HFFc6 (cell line): ENCODE measurements around the gene SUPT5H. TPM values are rescaled to one million over a fixed set of nuclear protein-coding genes. Genes with fewer than 3 reads are reported as not detected.

Source experiments
- DNase-seq: peaks from one replicate; pipeline ENCODE4 v3.0.0-alpha.2; 2018
- H3K27ac Mint-ChIP-seq: 2 replicates; pipeline ENCODE4 v1.8.0; 2020; ENCODE audit warnings: mild to moderate bottlenecking, mixed read lengths
- H3K27me3 Mint-ChIP-seq: 2 replicates; pipeline ENCODE4 v1.8.0; 2021; ENCODE audit warnings: mild to moderate bottlenecking, moderate library complexity, mixed read lengths; ENCODE audit not compliant: insufficient read depth
- H3K36me3 Mint-ChIP-seq: 2 replicates; pipeline ENCODE4 v1.8.0; 2021; ENCODE audit warnings: low read depth, mixed read lengths
- H3K4me1 Mint-ChIP-seq: 2 replicates; pipeline ENCODE4 v1.8.0; 2020; ENCODE audit warnings: low read depth, mixed read lengths
- H3K4me3 Mint-ChIP-seq: 2 replicates; pipeline ENCODE4 v1.8.0; 2020; ENCODE audit warnings: mild to moderate bottlenecking, moderate library complexity, mixed read lengths
- H3K9me3 Mint-ChIP-seq: 2 replicates; pipeline ENCODE4 v1.8.0; 2020; ENCODE audit warnings: mild to moderate bottlenecking, mixed read lengths
- CTCF ChIP-seq: fragments of 200-600 bp; sonication (generic); IDR thresholded peaks from 2 replicates; pipeline ENCODE4 v1.5.0; 2021; ENCODE audit warnings: antibody characterized with exemption, mild to moderate bottlenecking
- microRNA-seq: library from miRNA; unstranded; fragments of <30 nt; microRNA quantifications from one replicate; pipeline ENCODE4, GENCODE V29; 2019
- total RNA-seq, 6 experiments: library from RNA; stranded (reverse); fragmentation: NEBNext Ultra II Directional; extraction: Animal tissue kit (Norgen Biotek cat#: 25700); gene quantifications; 2 replicates in 1 of 6; 3 replicates in 5 of 6; pipeline ENCODE4 v1.2.3, GENCODE V29; 2021

Gene SUPT5H
- total RNA-seq, 6 experiments from 2014 or later = 102 to 129 (median 107) TPM

- no peaks in the 10 kb centered on the region for H3K36me3 Mint-ChIP-seq
- no peaks in the 10 kb centered on the region; the same call in 1 of the 2 replicates for H3K27me3 Mint-ChIP-seq
- H3K9me3 Mint-ChIP-seq = no peaks in the 10 kb centered on the region
- H3K4me3 Mint-ChIP-seq = no peak overlapping the region
- no peak for DNase-seq
- no peaks in the 10 kb centered on the region for H3K4me1 Mint-ChIP-seq
- H3K27ac Mint-ChIP-seq = no peak overlapping the region
- no peak for TF ChIP-seq CTCF
Measured at GRCh38 chr19:39524495-39524894, 79.1 kb downstream of the SUPT5H start.

- DNase-seq = no peak
- Mint-ChIP-seq H3K36me3 (no peaks in the 10 kb centered on the region), H3K27me3 (no peaks in the 10 kb centered on the region; the same call in 1 of the 2 replicates), H3K4me1 (no peaks in the 10 kb centered on the region), H3K4me3 (no peak overlapping the region), H3K9me3 (no peaks in the 10 kb centered on the region), H3K27ac (no peak overlapping the region)
- TF ChIP-seq CTCF = no peak
Measured at GRCh38 chr19:39525205-39525604, 79.8 kb downstream of the SUPT5H start.

Small RNA genes within 50 kb of the gene (microRNA-seq; reads per million reads assigned to microRNA genes)
- not detected for gene MIR4530

Other genes starting within 250 kb of the SUPT5H start
- not detected for gene NCCRP1, start 248.6 kb upstream of the SUPT5H start, total RNA-seq
- not detected for gene SYCN, start 241.3 kb upstream of the SUPT5H start, total RNA-seq
- not detected for gene IFNL3, start 200.6 kb upstream of the SUPT5H start, total RNA-seq
- not detected for gene IFNL4, start 196.7 kb upstream of the SUPT5H start, total RNA-seq
- not detected for gene IFNL2, start 177.2 kb upstream of the SUPT5H start, total RNA-seq
- not detected for gene IFNL1, start 149.2 kb upstream of the SUPT5H start, total RNA-seq
- gene LRFN1, start 124.7 kb upstream of the SUPT5H start, total RNA-seq = under 1 TPM in 2 of 6 experiments, not detected in 4; 0.07 to 0.14 TPM
- 1 to 10 TPM in 1 of 6 experiments, under 1 TPM in 5; 0.37 to 1.1 (median 0.77) TPM for gene GMFG, start 109.5 kb upstream of the SUPT5H start, total RNA-seq
- gene SAMD4B, start 103.2 kb upstream of the SUPT5H start, total RNA-seq = 100 to 1,000 TPM; 107 to 133 (median 124) TPM
- 10 to 100 TPM; 46.8 to 70.0 (median 60.6) TPM for gene PAF1, start 54.5 kb upstream of the SUPT5H start, total RNA-seq
- 10 to 100 TPM; 38.2 to 48.5 (median 45.2) TPM for gene MED29, start 54.2 kb upstream of the SUPT5H start, total RNA-seq
- gene ZFP36, start 38.7 kb upstream of the SUPT5H start, total RNA-seq = 10 to 100 TPM; 30.9 to 81.6 (median 68.5) TPM
- 10 to 100 TPM; 38.3 to 56.0 (median 45.7) TPM for gene PLEKHG2, start 32.9 kb upstream of the SUPT5H start, total RNA-seq
- 1,000 to 10,000 TPM; 1,647 to 2,008 (median 1,885) TPM for gene RPS16, start 9.6 kb upstream of the SUPT5H start, total RNA-seq
- 100 to 1,000 TPM in 1 of 6 experiments, 10 to 100 TPM in 5; 86.2 to 104 (median 92.5) TPM for gene TIMM50, start 35.3 kb downstream of the SUPT5H start, total RNA-seq
- gene DLL3, start 53.4 kb downstream of the SUPT5H start, total RNA-seq = under 1 TPM in 2 of 6 experiments, not detected in 4; 0.38 to 0.45 TPM
- not detected for gene SELENOV, start 69.6 kb downstream of the SUPT5H start, total RNA-seq
- gene EID2B, start 87.3 kb downstream of the SUPT5H start, total RNA-seq = 1 to 10 TPM; 2.2 to 3.7 (median 3.3) TPM
- 10 to 100 TPM; 18.4 to 23.4 (median 19.0) TPM for gene EID2, start 94.6 kb downstream of the SUPT5H start, total RNA-seq
- gene LGALS13, start 156.9 kb downstream of the SUPT5H start, total RNA-seq = not detected
- not detected for gene LGALS16, start 210.3 kb downstream of the SUPT5H start, total RNA-seq